ENCODE measurements around the gene USP34.

USP34 gene

DNA sequence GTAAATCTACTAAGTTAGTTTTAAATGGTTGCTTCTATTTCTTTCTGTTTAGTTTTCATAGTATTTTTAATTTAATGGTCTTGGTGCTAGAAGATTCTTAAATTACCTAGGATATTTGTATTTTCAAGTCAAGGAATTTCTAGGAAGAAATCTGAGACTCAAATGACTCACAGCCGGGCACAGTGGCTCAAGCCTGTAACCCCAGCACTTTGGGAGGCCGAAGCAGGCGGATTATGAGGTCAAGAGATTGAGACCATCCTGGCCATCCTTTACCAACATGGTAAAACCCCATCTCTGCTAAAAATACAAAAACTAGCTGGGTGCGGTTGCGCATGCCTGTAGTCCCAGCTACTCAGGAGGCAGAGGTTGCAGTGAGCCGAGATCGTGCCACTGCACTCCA lies 213.4 kb downstream of the USP34 start:
- Mint-ChIP-seq H3K36me3 (ENCODE audit: insufficient read depth) (peaks cover 47% of the 10 kb centered on the region), H3K9me3 (no peaks in the 10 kb centered on the region), H3K27ac (ENCODE audit: low read depth) (no peak overlapping the region), H3K4me3 (no peak overlapping the region), H3K27me3 (no peaks in the 10 kb centered on the region), H3K4me1 (peaks cover 11% of the 10 kb centered on the region)
- ATAC-seq (replicated peaks; ENCODE audit: extremely low read depth, poor library complexity, severe bottlenecking) (no peak), DNase-seq (ENCODE audit: low spot score in 2 of 2) (no peak)

GRCh38 chr2:61255580-61256437 lies 215.1 kb downstream of the USP34 start:
- DNase-seq (ENCODE audit: low spot score in 2 of 2), result no peak
- H3K27ac Mint-ChIP-seq (ENCODE audit: low read depth), result no peak overlapping the region
- no peak for ATAC-seq (replicated peaks; ENCODE audit: extremely low read depth, poor library complexity, severe bottlenecking)
- H3K4me1 Mint-ChIP-seq, result peaks cover 6% of the 10 kb centered on the region
- no peaks in the 10 kb centered on the region for H3K27me3 Mint-ChIP-seq
- H3K4me3 Mint-ChIP-seq, result no peak overlapping the region
- H3K9me3 Mint-ChIP-seq, result no peaks in the 10 kb centered on the region
- H3K36me3 Mint-ChIP-seq (ENCODE audit: insufficient read depth), result peaks cover 47% of the 10 kb centered on the region

GRCh38 chr2:61254536-61254935 lies 216.4 kb downstream of the USP34 start:
- Mint-ChIP-seq H3K36me3 (ENCODE audit: insufficient read depth) (peaks cover 50% of the 10 kb centered on the region), H3K4me1 (peaks cover 6% of the 10 kb centered on the region), H3K27ac (ENCODE audit: low read depth) (no peak overlapping the region), H3K9me3 (no peaks in the 10 kb centered on the region), H3K27me3 (no peaks in the 10 kb centered on the region), H3K4me3 (no peak overlapping the region)
- no peak for ATAC-seq (replicated peaks; ENCODE audit: extremely low read depth, poor library complexity, severe bottlenecking)
- no peak for DNase-seq (ENCODE audit: low spot score in 2 of 2)

DNA sequence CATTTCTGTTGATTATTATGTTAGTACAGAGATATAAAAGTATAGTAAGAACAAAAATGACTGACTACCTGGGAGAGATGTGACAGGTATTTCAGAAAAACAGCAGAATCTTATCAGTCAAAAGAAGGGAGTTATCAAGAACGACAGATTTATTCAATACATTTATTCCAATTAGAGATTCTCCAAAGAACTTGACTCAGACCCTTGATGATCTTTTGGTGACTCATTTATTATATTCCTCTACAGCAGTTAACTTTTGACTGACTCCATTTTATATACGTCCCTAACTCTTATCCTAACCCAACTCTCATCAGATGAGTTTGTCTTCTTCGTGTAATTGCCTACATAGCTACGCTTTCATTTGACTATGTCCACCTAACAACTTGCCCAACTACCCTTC lies 217.8 kb downstream of the USP34 start:
- Mint-ChIP-seq H3K4me1 (peaks cover under 1% of the 10 kb centered on the region), H3K27me3 (no peaks in the 10 kb centered on the region), H3K36me3 (ENCODE audit: insufficient read depth) (peaks cover 45% of the 10 kb centered on the region), H3K9me3 (no peaks in the 10 kb centered on the region), H3K27ac (ENCODE audit: low read depth) (peak overlapping the region; percentile 21), H3K4me3 (no peak overlapping the region)
- DNase-seq (ENCODE audit: low spot score in 2 of 2) (no peak), ATAC-seq (replicated peaks; ENCODE audit: extremely low read depth, poor library complexity, severe bottlenecking) (no peak)

DNA sequence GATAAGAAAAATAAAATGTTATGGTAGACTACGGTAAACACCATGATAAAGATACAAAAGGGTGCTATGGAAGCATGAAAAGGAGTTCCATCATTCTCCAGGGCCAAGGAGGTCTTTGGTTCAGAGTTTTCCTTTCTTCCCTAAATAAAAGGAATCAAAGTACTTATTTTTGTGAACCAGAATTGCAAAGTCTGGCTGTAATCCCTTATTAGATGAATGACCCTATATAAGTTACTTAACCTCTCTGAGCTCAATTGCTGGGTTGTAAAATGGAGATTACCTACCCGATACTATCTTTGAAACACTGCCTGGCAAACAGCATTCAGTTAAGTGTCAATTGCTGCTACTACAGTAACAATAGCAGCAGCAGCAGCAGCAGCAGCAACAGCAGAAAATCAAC lies 218.9 kb downstream of the USP34 start:
- Mint-ChIP-seq H3K27me3 (no peaks in the 10 kb centered on the region), H3K4me3 (no peak overlapping the region), H3K4me1 (no peaks in the 10 kb centered on the region), H3K9me3 (no peaks in the 10 kb centered on the region), H3K36me3 (ENCODE audit: insufficient read depth) (peaks cover 47% of the 10 kb centered on the region), H3K27ac (ENCODE audit: low read depth) (no peak overlapping the region)
- DNase-seq (ENCODE audit: low spot score in 2 of 2) (no peak), ATAC-seq (replicated peaks; ENCODE audit: extremely low read depth, poor library complexity, severe bottlenecking) (no peak)

DNA sequence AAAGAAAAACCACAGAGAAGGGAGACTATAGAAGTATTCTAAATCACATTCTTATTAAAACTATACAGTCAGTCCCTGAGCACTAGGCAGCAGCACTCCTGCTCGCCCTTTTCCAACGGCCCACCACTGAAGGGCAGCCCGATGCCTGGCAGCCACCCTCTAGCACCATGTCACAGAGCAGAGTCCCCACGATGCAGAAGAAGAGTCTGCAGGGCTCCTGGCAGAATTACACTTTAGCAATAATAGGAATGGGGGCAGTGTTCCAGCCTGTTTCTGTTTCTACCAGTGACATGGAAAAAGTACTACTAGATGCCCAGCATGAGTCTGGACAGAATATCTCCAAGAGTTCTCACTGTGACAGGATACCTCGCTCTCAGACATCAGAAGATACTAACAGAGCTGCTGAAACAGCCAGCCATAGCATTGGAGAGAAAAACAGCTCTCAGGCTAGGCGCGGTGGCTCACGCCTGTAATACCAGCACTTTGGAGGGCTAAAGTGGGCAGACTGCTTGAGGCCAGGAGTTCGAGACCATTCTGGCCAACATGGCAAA lies 221.3 kb downstream of the USP34 start:
- H3K36me3 Mint-ChIP-seq (ENCODE audit: insufficient read depth), result peaks cover 36% of the 10 kb centered on the region

DNA sequence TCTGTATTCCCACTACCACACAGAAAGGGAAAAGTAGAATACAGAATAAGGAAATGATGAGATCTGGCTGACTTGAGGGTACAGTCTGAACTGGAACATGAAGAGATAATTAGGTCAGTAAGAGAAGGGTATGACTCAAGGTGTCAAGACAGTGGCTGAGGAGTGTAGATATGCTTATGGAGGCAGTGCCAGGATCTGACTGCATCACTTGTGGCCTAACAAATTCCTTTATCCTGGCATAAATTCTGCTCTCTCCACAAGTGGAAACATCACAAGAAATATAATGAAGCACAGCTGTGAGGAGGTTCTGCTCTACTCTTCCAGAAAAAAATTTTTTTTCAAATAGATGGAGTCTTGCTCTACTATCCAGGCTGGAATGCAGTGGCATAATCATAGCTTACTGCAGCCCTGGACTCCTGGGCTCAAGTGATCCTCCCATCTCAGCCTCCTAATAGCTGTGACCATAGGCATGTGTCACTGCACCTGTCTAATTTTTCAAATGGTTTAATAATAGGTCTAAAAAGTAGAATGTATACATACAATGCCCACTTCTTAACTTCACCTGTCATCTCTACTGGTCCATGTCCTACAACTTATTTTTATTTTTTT lies 223.6 kb downstream of the USP34 start:
- H3K9me3 Mint-ChIP-seq, result no peaks in the 10 kb centered on the region
- H3K4me3 Mint-ChIP-seq, result no peak overlapping the region
- no peaks in the 10 kb centered on the region for H3K4me1 Mint-ChIP-seq
- peak overlapping the region; percentile 17 for H3K27ac Mint-ChIP-seq (ENCODE audit: low read depth)
- DNase-seq (ENCODE audit: low spot score in 2 of 2) (no peak), ATAC-seq (replicated peaks; ENCODE audit: extremely low read depth, poor library complexity, severe bottlenecking) (no peak)
- no peaks in the 10 kb centered on the region for H3K27me3 Mint-ChIP-seq
- H3K36me3 Mint-ChIP-seq (ENCODE audit: insufficient read depth), result peaks cover 40% of the 10 kb centered on the region

More for the DNA sequence above, 221.3 kb downstream of the USP34 start:
- Mint-ChIP-seq H3K4me3 (no peak overlapping the region), H3K27me3 (no peaks in the 10 kb centered on the region), H3K9me3 (no peaks in the 10 kb centered on the region), H3K27ac (ENCODE audit: low read depth) (no peak overlapping the region), H3K4me1 (no peaks in the 10 kb centered on the region)
- no peak for DNase-seq (ENCODE audit: low spot score in 2 of 2)
- ATAC-seq (replicated peaks; ENCODE audit: extremely low read depth, poor library complexity, severe bottlenecking), result no peak

GRCh38 chr2:61244694-61245093 lies 226.2 kb downstream of the USP34 start:
- Mint-ChIP-seq H3K36me3 (ENCODE audit: insufficient read depth) (peaks cover 44% of the 10 kb centered on the region), H3K27me3 (no peaks in the 10 kb centered on the region), H3K27ac (ENCODE audit: low read depth) (peak overlapping the region; percentile 46)

DNA sequence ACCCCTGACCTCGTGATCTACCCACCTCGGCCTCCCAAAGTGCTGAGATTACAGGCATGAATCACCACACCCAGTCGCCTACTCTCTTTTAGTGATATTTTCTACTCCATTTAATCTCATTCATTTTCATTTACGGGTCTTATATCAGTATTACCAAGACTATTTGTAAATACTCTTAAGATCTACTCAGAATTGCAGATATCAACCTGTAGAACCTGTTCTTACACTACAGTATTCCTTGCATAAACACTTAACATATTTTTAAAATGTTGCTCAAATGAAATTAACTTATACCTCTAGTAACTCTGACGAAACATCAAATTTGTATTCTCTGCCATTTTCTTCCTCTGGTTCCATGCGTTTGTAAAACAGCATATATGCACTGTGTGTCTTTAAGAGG lies 229.6 kb downstream of the USP34 start:
- no peaks in the 10 kb centered on the region for H3K9me3 Mint-ChIP-seq
- H3K4me3 Mint-ChIP-seq, result no peak overlapping the region
- no peaks in the 10 kb centered on the region for H3K27me3 Mint-ChIP-seq
- no peak for ATAC-seq (replicated peaks; ENCODE audit: extremely low read depth, poor library complexity, severe bottlenecking)
- no peak overlapping the region for H3K27ac Mint-ChIP-seq (ENCODE audit: low read depth)
- H3K36me3 Mint-ChIP-seq (ENCODE audit: insufficient read depth), result peaks cover 33% of the 10 kb centered on the region
- no peak for DNase-seq (ENCODE audit: low spot score in 2 of 2)
- peaks cover 13% of the 10 kb centered on the region for H3K4me1 Mint-ChIP-seq

More at GRCh38 chr2:61244694-61245093, 226.2 kb downstream of the USP34 start:
- no peak overlapping the region for H3K4me3 Mint-ChIP-seq
- no peak for DNase-seq (ENCODE audit: low spot score in 2 of 2)
- no peaks in the 10 kb centered on the region for H3K4me1 Mint-ChIP-seq
- no peak for ATAC-seq (replicated peaks; ENCODE audit: extremely low read depth, poor library complexity, severe bottlenecking)
- no peaks in the 10 kb centered on the region for H3K9me3 Mint-ChIP-seq

DNA sequence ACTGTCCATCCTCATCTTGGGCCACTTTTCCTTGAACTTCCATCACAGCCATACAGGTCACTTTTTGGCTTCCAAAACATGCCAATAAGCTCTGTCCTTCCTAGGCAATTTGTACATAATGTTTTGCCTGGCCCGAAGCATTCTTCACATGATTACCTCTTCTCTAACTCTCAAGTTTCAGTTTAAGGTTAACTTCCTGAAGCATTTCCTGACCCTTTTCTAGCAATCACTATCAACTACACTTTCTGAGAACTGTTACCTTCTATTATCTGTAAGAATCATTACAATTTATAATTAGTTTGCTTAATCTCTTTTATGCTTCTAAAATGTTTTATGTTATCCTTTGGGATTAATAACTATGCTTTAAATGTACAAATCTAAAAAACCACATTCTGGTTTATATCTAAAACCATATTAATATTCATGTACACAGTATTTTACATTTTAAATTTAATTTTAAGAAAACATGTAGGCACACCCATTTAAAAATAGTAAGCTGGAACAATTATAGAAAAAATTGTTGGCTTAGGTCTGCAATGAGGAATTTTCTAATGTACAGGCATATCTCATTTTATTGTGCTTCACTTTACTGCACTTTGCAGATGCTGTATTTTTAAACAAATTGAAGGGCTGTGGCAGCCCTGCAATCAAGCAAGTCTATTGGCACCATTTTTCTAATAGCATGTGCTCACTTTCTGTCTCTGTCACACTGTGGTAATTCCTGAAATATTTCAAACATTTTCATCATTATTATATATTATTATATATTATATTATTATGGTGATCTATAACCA lies 232.5 kb downstream of the USP34 start:
- H3K27ac Mint-ChIP-seq (ENCODE audit: low read depth), result peak overlapping the region; percentile 54

GRCh38 chr2:61235716-61236115 lies 235.2 kb downstream of the USP34 start:
- ATAC-seq (replicated peaks; ENCODE audit: extremely low read depth, poor library complexity, severe bottlenecking) (no peak), DNase-seq (ENCODE audit: low spot score in 2 of 2) (no peak)
- Mint-ChIP-seq H3K9me3 (no peaks in the 10 kb centered on the region), H3K36me3 (ENCODE audit: insufficient read depth) (peaks cover 43% of the 10 kb centered on the region), H3K4me3 (no peak overlapping the region), H3K4me1 (peaks cover 18% of the 10 kb centered on the region), H3K27me3 (no peaks in the 10 kb centered on the region), H3K27ac (ENCODE audit: low read depth) (no peak overlapping the region)

More for the DNA sequence above, 232.5 kb downstream of the USP34 start:
- Mint-ChIP-seq H3K36me3 (ENCODE audit: insufficient read depth) (peaks cover 39% of the 10 kb centered on the region), H3K4me3 (no peak overlapping the region), H3K27me3 (no peaks in the 10 kb centered on the region), H3K4me1 (peaks cover 18% of the 10 kb centered on the region), H3K9me3 (no peaks in the 10 kb centered on the region)
- DNase-seq (ENCODE audit: low spot score in 2 of 2) (no peak), ATAC-seq (replicated peaks; ENCODE audit: extremely low read depth, poor library complexity, severe bottlenecking) (no peak)

GRCh38 chr2:61233581-61233980 lies 237.3 kb downstream of the USP34 start:
- no peak for ATAC-seq (replicated peaks; ENCODE audit: extremely low read depth, poor library complexity, severe bottlenecking)
- H3K36me3 Mint-ChIP-seq (ENCODE audit: insufficient read depth), result peaks cover 50% of the 10 kb centered on the region
- no peaks in the 10 kb centered on the region for H3K9me3 Mint-ChIP-seq
- peaks cover 11% of the 10 kb centered on the region for H3K4me1 Mint-ChIP-seq
- H3K27ac Mint-ChIP-seq (ENCODE audit: low read depth), result peak overlapping the region; percentile 12
- H3K27me3 Mint-ChIP-seq, result no peaks in the 10 kb centered on the region
- no peak overlapping the region for H3K4me3 Mint-ChIP-seq
- DNase-seq (ENCODE audit: low spot score in 2 of 2), result no peak

All from central memory CD8-positive, alpha-beta T cell (primary cell).